H1 (cell line): ENCODE results near the gene SEMA5B. TPM values are rescaled to one million over a fixed set of nuclear protein-coding genes. Genes with fewer than 3 reads are reported as not detected.

Source experiments
- CTCF ChIA-PET: fragments of 300-600 bp; sonication (Branson Sonifier 250); formaldehyde crosslinking; loops from one replicate; lab custom pipeline; 2021; ENCODE audit not compliant: partially characterized antibody; lab: Charles Lee
- POLR2A ChIA-PET: fragments of 300-600 bp; sonication (Branson Sonifier 250); formaldehyde crosslinking; loops from one replicate; lab custom pipeline; 2021; ENCODE audit warnings: inconsistent platforms; ENCODE audit not compliant: partially characterized antibody; lab: Charles Lee
- DNase-seq, 2 experiments: peaks; one replicate each; pipeline versions ENCODE4 v3.0.0 to v3.0.0-alpha.2; 2010 to 2022; ENCODE audit warnings: low spot score in 2 of 2, low read depth in 1 of 2, mixed read lengths in 1 of 2
- FAIRE-seq: peaks from 2 replicates; lab custom pipeline; 2011; peaks lifted over from hg19 to GRCh38; lab: Jason Lieb, UNC
- H2AFZ ChIP-seq: 2 replicates; pipeline ENCODE4 v1.8.1; 2012; ENCODE audit warnings: low read length, inconsistent platforms
- H2AK5ac ChIP-seq: 2 replicates; pipeline ENCODE4 v1.6.1; 2013; ENCODE audit warnings: low read depth, low read length
- H2BK120ac ChIP-seq: replicated peaks from 2 replicates; pipeline ENCODE3; 2013; ENCODE audit warnings: low read depth, low read length, inconsistent platforms
- H2BK12ac ChIP-seq: 2 replicates; pipeline ENCODE4 v1.6.1; 2013; ENCODE audit warnings: low read depth, low read length
- H2BK15ac ChIP-seq: 2 replicates; pipeline ENCODE4 v1.6.1; 2013; ENCODE audit warnings: low read length
- H2BK20ac ChIP-seq: 2 replicates; pipeline ENCODE4 v1.6.1; 2013; ENCODE audit warnings: low read length
- H2BK5ac ChIP-seq: 2 replicates; pipeline ENCODE4 v1.6.1; 2013; ENCODE audit warnings: low read depth, low read length
- H3K14ac ChIP-seq: 2 replicates; pipeline ENCODE4 v1.6.1; 2013; ENCODE audit warnings: inconsistent platforms; ENCODE audit not compliant: insufficient read length
- H3K18ac ChIP-seq: 2 replicates; pipeline ENCODE4 v1.6.1; 2013; ENCODE audit warnings: low read length; ENCODE audit errors: extremely low read depth
- H3K23ac ChIP-seq: 2 replicates; pipeline ENCODE4 v1.6.1; 2013; ENCODE audit warnings: inconsistent platforms; ENCODE audit not compliant: insufficient read length
- H3K23me2 ChIP-seq: 2 replicates; pipeline ENCODE4 v1.6.1; 2013; ENCODE audit warnings: low read depth, low read length
- H3K27ac ChIP-seq: 2 replicates; pipeline ENCODE4 v1.6.1; 2011; ENCODE audit warnings: low read depth, low read length, inconsistent platforms
- H3K27me3 ChIP-seq, 4 experiments: replicated peaks in 1 of 4; 1 replicate in 1 of 4; 2 replicates in 3 of 4; pipeline versions ENCODE4 v1.6.1 to v1.8.1; 2011 to 2013; ENCODE audit warnings: low read length in 3 of 4, mild to moderate bottlenecking in 3 of 4, inconsistent platforms in 2 of 4, mixed read lengths in 2 of 4, moderate library complexity in 1 of 4; ENCODE audit not compliant: control insufficient read depth in 3 of 4, insufficient read depth in 3 of 4; ENCODE audit errors: extremely low read depth in 1 of 4
- H3K36me3 ChIP-seq, 4 experiments: 2 replicates each; pipeline versions ENCODE4 v1.6.1 to v1.8.1; 2011 to 2013; ENCODE audit warnings: mild to moderate bottlenecking in 4 of 4, low read length in 3 of 4, moderate library complexity in 2 of 4, control low read depth in 1 of 4, inconsistent platforms in 1 of 4; ENCODE audit not compliant: insufficient read depth in 4 of 4, control insufficient read depth in 2 of 4
- H3K4ac ChIP-seq: replicated peaks from 2 replicates; pipeline ENCODE3; 2013; ENCODE audit warnings: low read length, low read depth, mixed read lengths, inconsistent platforms; ENCODE audit not compliant: insufficient read length
- H3K4me1 ChIP-seq, 4 experiments: replicated peaks in 1 of 4; 1 replicate in 1 of 4; 2 replicates in 3 of 4; pipeline versions ENCODE4 v1.6.1 to v1.8.1; 2011 to 2013; ENCODE audit warnings: low read length in 3 of 4, inconsistent platforms in 2 of 4, mixed read lengths in 1 of 4; ENCODE audit not compliant: insufficient read depth in 4 of 4, control insufficient read depth in 3 of 4
- H3K4me2 ChIP-seq, 2 experiments: 2 replicates each; pipeline versions ENCODE4 v1.6.1 to v1.8.1; 2011 to 2013; ENCODE audit warnings: low read depth in 2 of 2, low read length in 2 of 2, control low read depth in 1 of 2, inconsistent platforms in 1 of 2, mild to moderate bottlenecking in 1 of 2; ENCODE audit not compliant: insufficient read depth in 1 of 2
- H3K4me3 ChIP-seq, 4 experiments: fragments of 200-600, 300-600 bp in 1 of 4; sonication (generic), shearing (Covaris generic), sonication (Bioruptor Twin) in 1 of 4; 2 replicates each; pipeline versions ENCODE4 v1.5.1 to v1.8.1; 2011 to 2016; ENCODE audit warnings: low read length in 4 of 4, low read depth in 3 of 4, control low read depth in 2 of 4, inconsistent platforms in 2 of 4, mild to moderate bottlenecking in 2 of 4, mixed read lengths in 1 of 4, moderate library complexity in 1 of 4; ENCODE audit not compliant: insufficient read depth in 2 of 4; ENCODE audit errors: extremely low read depth in 1 of 4
- H3K56ac ChIP-seq: replicated peaks from 2 replicates; pipeline ENCODE3; 2013; ENCODE audit warnings: low read depth, mild to moderate bottlenecking, mixed read lengths, low read length, inconsistent platforms; ENCODE audit not compliant: insufficient read length
- H3K79me1 ChIP-seq: 2 replicates; pipeline ENCODE4 v1.6.1; 2013; ENCODE audit warnings: low read depth, low read length, control low read depth
- H3K79me2 ChIP-seq, 2 experiments: 2 replicates each; pipeline versions ENCODE4 v1.6.1 to v1.8.1; 2012 to 2013; ENCODE audit warnings: low read length in 2 of 2, mild to moderate bottlenecking in 2 of 2, inconsistent platforms in 1 of 2; ENCODE audit not compliant: insufficient read depth in 2 of 2, control insufficient read depth in 1 of 2
- H3K9ac ChIP-seq, 4 experiments: replicated peaks in 1 of 4; 1 replicate in 1 of 4; 2 replicates in 3 of 4; pipeline versions ENCODE4 v1.6.1 to v1.8.1; 2011 to 2013; ENCODE audit warnings: low read depth in 3 of 4, low read length in 3 of 4, control low read depth in 2 of 4, mild to moderate bottlenecking in 2 of 4, moderate library complexity in 2 of 4, inconsistent platforms in 1 of 4; ENCODE audit errors: extremely low read depth in 1 of 4
- H3K9me3 ChIP-seq, 2 experiments: 2 replicates each; pipeline versions ENCODE4 v1.6.1 to v1.8.1; 2012 to 2013; ENCODE audit warnings: mild to moderate bottlenecking in 2 of 2, moderate library complexity in 2 of 2, control low read depth in 1 of 2, inconsistent platforms in 1 of 2, low read depth in 1 of 2, low read length in 1 of 2, mixed read lengths in 1 of 2; ENCODE audit not compliant: insufficient read depth in 2 of 2
- H4K20me1 ChIP-seq, 2 experiments: replicated peaks in 1 of 2; 2 replicates each; pipeline versions ENCODE3 to v1.8.1; 2011 to 2013; ENCODE audit warnings: inconsistent platforms in 2 of 2, low read length in 2 of 2, mild to moderate bottlenecking in 1 of 2; ENCODE audit not compliant: insufficient read depth in 2 of 2, control insufficient read depth in 1 of 2
- H4K5ac ChIP-seq: 2 replicates; pipeline ENCODE4 v1.6.1; 2013; ENCODE audit warnings: low read length, low read depth, mixed read lengths, inconsistent platforms; ENCODE audit not compliant: insufficient read length
- H4K8ac ChIP-seq: 2 replicates; pipeline ENCODE4 v1.8.0; 2013; ENCODE audit warnings: mild to moderate bottlenecking, moderate library complexity, low read length, inconsistent platforms; ENCODE audit not compliant: insufficient read depth; ENCODE audit errors: extremely low read depth
- H4K91ac ChIP-seq: replicated peaks from 2 replicates; pipeline ENCODE3; 2013; ENCODE audit warnings: low read length, mixed read lengths, inconsistent platforms; ENCODE audit not compliant: insufficient read length
- EP300 ChIP-seq, 2 experiments: IDR thresholded peaks; 1 replicate in 1 of 2; 2 replicates in 1 of 2; pipeline ENCODE4 v1.6.1; 2011 to 2012; ENCODE audit warnings: low read depth in 2 of 2, low read length in 2 of 2, mild to moderate bottlenecking in 2 of 2, borderline replicate concordance in 1 of 2, inconsistent platforms in 1 of 2, moderate library complexity in 1 of 2
- NANOG ChIP-seq: IDR thresholded peaks from 2 replicates; pipeline ENCODE4 v1.6.1; 2011; ENCODE audit warnings: low read length, low read depth, mild to moderate bottlenecking, inconsistent platforms; ENCODE audit not compliant: insufficient read depth, poor library complexity, severe bottlenecking
- POLR2AphosphoS5 ChIP-seq: IDR thresholded peaks from 2 replicates; pipeline ENCODE4 v1.6.1; 2011; ENCODE audit warnings: low read depth, low read length
- SIRT6 ChIP-seq: IDR thresholded peaks from one replicate; pipeline ENCODE4 v1.7.1; 2012; ENCODE audit warnings: low read length, inconsistent platforms
- WGBS, 2 experiments: shearing (Covaris generic) in 1 of 2; methylation state at CpG; one replicate each; pipeline versions ENCODE4 v1.1.6 to v1.1.7; 2013 to 2015; ENCODE audit warnings: low lambda C conversion rate in 2 of 2, mixed read lengths in 2 of 2, inconsistent platforms in 1 of 2, low coverage in 1 of 2, missing lambda C conversion rate in 1 of 2; ENCODE audit not compliant: insufficient replicate concordance in 2 of 2, insufficient coverage in 1 of 2, insufficient read length in 1 of 2; ENCODE audit errors: extremely low coverage in 1 of 2, missing lambda C conversion rate in 1 of 2; 5-methylcytosine and 5-hydroxymethylcytosine counted together
- polyA plus RNA-seq, 7 experiments: library from polyadenylated mRNA; depleted of rRNA in 3 of 7; stranded (reverse) in 5 of 7; unstranded in 2 of 7; fragments of >200 nt in 5 of 7; fragments of 200-250 nt in 2 of 7; gene quantifications; 1 replicate in 5 of 7; 2 replicates in 1 of 7; 4 replicates in 1 of 7; pipeline versions ENCODE4 v1.2.1 to v1.2.3, GENCODE V29; 2011 to 2013; ENCODE audit warnings: missing spikeins in 2 of 7, mixed read lengths in 2 of 7
- total RNA-seq: library from RNA; stranded (reverse); fragmentation: NEBNext Ultra II Directional; extraction: Animal tissue kit (Norgen Biotek cat#: 25700); gene quantifications from 2 replicates; pipeline ENCODE4 v1.2.1, GENCODE V29; 2021

Gene SEMA5B
- total and polyA plus RNA-seq, 2 of the 8 experiments (the other 6 are each of a cell fraction or from before 2014, with no cell fraction given) = 13.1 to 22.4 TPM

GRCh38 chr3:122988508-122988907 lies 39.1 kb downstream of the SEMA5B start:
- Histone ChIP-seq H2BK120ac (peak overlapping the region; percentile 27), H3K14ac (no peak overlapping the region), H3K27me3 (no peaks in the 10 kb centered on the region; a peak in 1 of 7 replicates), H2AK5ac (peak overlapping the region; percentile 92; the same call in 1 of the 2 replicates), H2BK5ac (peak overlapping the region; percentile 69; the same call in 1 of the 2 replicates), H3K4ac (peak overlapping the region; percentile 24), H3K23ac (no peak overlapping the region), H3K79me1 (no peaks in the 10 kb centered on the region; the same call in 1 of the 2 replicates), H3K4me1 (peaks cover 26 to 53% (median 35%) of the 10 kb centered on the region in 4 experiments), H3K18ac (peak overlapping the region; percentile 79), H2BK20ac (peak overlapping the region; percentile 94; the same call in 1 of the 2 replicates), H4K20me1 (no peaks in the 10 kb centered on the region), H3K79me2 (no peaks in the 10 kb centered on the region), H4K91ac (peak overlapping the region; percentile 78), H3K9ac (no peak overlapping the region), H2BK15ac (no peak overlapping the region), H3K23me2 (peaks cover 2% of the 10 kb centered on the region; the same call in 1 of the 2 replicates), H3K4me2 (peak overlapping the region in 1 of 2 experiments; percentile 54; a peak in 3 of 4 replicates), H4K5ac (no peak overlapping the region), H3K56ac (no peak overlapping the region)
- no peak for FAIRE-seq
- DNase-seq = no peak
- ChIA-PET POLR2A (interaction anchor here (1.0 to 2.0 kb wide), 2 partner anchors 13 to 29 kb away, joined by 3 to 5 read pairs; no protein-coding TSS in a partner anchor), CTCF (interaction anchor here (0.9 to 3.1 kb wide), 10 partner anchors 10 to 79 kb away, joined by 3 to 17 read pairs (median 4); partner anchors contain the start of gene SEMA5B)
- TF ChIP-seq SIRT6 (no peak), EP300 (IDR thresholded peaks at IDR 0.05; ENCODE audit: borderline replicate concordance in 1 of 2, low read depth in 2 of 2, low read length in 2 of 2) (no peak), NANOG (no peak), POLR2AphosphoS5 (no peak)
- TF ChIP-seq, all 59 proteins: peak for 0
- H4K8ac ChIP-seq = no peak overlapping the region; the same call in 1 of the 2 replicates
- no peak overlapping the region for H3K27ac ChIP-seq
- H2BK12ac ChIP-seq = peak overlapping the region; percentile 97
- WGBS, 2 experiments = 66% methylated on average over 5 of the region's 5 CpGs; no CpG with 5 or more reads in 1 of the 2 experiments
- H2AFZ ChIP-seq = no peak overlapping the region
- H3K4me3 ChIP-seq = no peak overlapping the region; a peak in 1 of 8 replicates
- no peaks in the 10 kb centered on the region for H3K9me3 ChIP-seq
- H3K36me3 ChIP-seq = no peaks in the 10 kb centered on the region; a peak in 1 of 8 replicates
